Measurements from ENCODE around the gene LRRC39.

The LRRC39 gene

DNA sequence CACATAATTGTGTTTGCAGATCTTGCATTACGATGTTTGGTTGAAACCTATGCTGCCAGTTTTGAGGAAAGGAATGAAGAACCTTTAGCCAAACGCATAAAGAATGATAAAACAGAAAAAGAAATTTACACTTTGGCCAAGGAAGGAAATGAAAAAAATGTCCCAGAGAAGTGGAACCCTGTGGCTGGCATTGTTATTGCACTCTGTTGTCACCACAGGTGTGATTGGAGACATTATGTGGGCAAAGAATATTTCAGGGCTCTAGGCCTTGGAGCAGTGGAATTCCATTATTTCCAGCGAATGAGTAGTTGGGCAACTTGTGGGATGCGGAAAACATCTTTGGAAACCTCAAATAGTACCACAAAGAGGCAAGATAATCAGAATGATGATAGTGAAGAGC, 30.2 kb downstream of the LRRC39 start:
- no peak for DNase-seq (ENCODE audit: low spot score)

GRCh38 chr1:100146958-100147357, 31.1 kb downstream of the LRRC39 start:
- DNase-seq (ENCODE audit: low spot score): no peak

DNA sequence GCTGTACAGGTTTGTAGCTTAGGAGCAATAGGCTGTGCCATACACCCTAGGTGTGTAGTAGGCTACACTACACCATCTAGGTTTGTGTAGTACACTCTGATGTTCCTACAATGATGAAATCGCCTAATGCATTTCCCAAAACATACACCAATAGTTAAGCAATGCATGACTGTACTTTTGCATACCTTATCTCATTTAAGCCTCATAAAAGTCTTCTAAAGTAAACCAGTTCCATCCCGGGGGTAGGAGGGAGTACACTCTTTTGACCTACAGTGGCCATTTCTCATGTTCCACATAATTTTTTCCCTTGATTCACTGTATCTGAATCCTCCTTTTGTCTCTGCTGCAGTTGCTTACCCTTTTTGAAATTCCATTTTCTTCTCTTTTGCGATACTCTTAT, 32.9 kb downstream of the LRRC39 start:
- no peak for DNase-seq (ENCODE audit: low spot score)

DNA sequence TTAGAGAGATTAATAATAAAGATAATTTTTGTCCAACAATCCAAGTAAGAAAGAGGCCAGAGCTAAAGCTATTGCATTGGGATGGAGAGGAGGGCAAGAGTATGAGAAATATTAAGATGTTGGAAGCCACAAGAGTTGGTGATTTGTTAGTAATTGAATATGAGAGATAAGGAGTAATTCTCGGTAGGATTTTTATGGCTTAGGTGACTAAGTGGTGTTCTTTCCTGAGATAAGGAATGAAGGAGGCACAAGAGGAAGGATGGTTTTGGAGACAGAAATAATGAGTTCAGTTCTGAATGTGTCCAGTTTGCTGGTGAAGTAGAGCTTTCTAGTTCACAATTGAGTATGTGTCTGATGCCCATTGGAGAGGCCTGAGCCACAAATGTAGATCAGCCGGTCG, 35.7 kb downstream of the LRRC39 start:
- no peak for DNase-seq (ENCODE audit: low spot score)

DNA sequence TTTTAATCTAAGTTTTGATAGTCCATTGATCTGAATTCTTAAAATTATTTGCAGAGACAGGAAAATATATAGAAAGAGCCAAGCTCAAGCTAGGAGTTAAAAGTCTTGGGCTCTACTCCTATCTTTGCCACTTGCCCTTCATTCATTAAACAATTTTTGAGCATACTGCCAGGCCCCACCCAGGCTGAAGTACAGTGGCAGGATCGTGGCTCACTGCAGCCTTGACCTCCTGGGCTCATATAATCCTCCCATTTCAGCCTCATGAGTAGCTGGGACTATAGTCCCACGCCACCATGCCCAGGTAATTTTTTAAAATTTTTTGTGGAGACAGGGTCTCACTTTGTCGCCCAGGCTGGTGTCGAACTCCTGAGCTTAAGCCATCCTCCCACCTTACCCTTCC, 36.9 kb downstream of the LRRC39 start:
- DNase-seq (ENCODE audit: low spot score): no peak

DNA sequence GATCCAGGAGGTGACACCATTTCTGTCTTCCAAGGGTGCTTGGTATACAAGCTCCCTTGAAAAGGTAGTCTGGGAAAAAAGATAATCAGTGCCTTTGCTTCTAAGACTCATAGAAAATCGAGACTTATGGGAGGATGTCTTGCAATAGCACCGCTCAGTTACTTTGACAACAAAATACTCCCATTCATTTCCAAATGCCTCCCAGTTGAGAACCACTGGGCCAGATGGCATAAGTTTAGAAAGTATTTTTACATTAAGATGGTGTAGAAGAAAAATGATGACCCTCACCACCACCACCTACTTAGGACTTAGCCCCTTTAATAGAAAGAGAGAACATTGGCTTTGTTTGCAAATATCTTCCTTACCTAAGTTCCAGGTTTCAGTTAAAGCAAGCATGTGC, 40.5 kb downstream of the LRRC39 start:
- no peak for DNase-seq (ENCODE audit: low spot score)

- no peak for DNase-seq (ENCODE audit: low spot score)
Observed at GRCh38 chr1:100134872-100135271, 43.2 kb downstream of the LRRC39 start.

DNA sequence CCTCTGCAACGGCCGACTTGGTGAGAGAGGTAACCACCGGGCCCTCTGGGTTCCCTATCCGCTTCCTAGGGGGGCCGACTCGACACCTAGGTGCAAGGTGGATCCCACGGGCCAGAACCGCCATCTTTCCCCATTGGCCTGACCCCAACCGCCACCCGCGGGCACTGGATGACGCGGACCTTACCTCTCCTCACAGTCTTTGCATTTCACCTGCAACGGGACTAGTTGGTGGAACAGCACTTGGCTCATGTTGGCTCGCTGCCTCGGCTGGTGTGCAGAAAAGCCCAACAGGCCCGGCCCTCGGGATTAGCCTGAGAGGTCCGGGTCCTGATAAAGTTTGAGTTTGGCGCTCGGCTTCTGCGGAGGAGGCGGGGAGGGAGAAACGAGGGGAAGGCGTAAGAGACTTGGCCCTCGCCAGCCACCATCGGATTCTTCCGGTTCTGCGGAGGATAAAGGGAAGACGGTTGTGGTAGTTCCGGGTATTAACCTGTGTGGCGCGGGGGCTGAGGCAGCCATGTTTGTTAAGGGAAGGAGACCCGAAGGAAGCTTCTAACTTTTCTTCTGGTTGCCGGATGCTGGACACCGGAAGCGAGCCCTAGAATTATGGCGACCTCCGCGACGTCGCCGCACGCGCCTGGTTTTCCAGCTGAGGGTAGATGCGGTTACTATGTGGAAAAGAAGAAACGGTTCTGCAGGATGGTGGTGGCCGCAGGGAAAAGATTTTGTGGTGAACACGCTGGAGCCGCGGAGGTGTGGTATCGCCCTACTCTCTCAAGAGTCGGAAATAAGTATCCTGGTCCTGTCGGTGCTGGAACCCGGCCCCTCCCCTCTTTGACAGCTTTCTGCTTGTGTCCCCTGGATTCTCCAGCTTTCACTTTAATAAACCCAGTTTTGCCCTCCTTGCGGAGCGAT, 45.2 kb downstream of the LRRC39 start, which contains the start of the genes SASS6 and TRMT13:
Gene SASS6 (minus strand): TSS at position 365 of the 912 bp plus-strand sequence. CDS start 116 bp downstream, at position 249.
Gene TRMT13 (plus strand): TSS at position 598 of the 912 bp plus-strand sequence. CDS start 6 bp downstream, at position 604.
- DNase-seq (ENCODE audit: low spot score): peak; percentile 97

DNA sequence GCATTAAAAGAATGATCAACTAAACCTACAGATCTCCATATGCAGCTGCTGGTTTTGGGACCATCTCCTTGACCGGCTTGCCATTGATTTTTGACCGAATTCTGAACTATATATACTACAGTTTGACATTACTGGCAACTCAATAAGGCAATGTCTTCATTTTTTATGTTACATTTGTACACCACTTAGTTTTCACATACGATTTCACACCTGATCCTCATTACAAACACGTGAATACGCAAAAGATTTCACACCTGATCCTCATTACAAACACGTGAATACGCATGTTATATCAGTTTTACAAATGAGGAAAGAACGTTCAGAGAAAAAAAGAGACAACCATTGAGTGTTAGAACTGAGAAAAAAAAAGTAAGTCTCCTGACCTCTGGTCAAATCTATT, 46.4 kb downstream of the LRRC39 start:
- DNase-seq (ENCODE audit: low spot score): no peak

DNA sequence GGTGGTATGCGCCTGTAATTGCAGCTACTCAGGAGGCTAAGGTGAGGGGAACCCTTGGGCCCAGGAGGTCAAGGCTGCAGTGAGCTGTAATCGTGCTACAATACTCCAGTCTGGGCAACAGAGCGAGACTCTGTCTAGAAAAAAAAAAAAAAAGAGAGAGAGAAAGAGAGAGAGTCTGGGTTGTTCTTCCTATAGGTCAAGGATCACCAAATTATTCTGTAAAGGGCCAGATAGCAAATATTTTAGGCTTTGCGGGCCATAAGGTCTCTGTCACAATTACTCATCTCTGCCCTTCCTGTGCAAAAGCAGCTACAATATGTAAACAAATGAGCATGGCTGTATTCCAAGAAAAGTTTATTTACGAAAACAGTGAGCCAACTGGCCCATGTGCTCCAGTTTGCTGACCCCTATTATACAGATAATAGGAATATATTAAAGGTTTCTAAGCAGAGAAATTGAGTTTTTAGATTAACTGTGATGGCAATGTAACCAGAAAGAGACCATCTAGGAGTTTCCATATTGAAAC, 47.4 kb downstream of the LRRC39 start:
- DNase-seq (ENCODE audit: low spot score): peak; percentile 56

GRCh38 chr1:100127226-100127625, 50.8 kb downstream of the LRRC39 start:
- no peak for DNase-seq (ENCODE audit: low spot score)

- DNase-seq (ENCODE audit: low spot score): no peak
Observed at GRCh38 chr1:100122177-100122576, 55.9 kb downstream of the LRRC39 start.

- DNase-seq (ENCODE audit: low spot score): no peak
Observed at GRCh38 chr1:100115524-100115923, 62.5 kb downstream of the LRRC39 start.

DNA sequence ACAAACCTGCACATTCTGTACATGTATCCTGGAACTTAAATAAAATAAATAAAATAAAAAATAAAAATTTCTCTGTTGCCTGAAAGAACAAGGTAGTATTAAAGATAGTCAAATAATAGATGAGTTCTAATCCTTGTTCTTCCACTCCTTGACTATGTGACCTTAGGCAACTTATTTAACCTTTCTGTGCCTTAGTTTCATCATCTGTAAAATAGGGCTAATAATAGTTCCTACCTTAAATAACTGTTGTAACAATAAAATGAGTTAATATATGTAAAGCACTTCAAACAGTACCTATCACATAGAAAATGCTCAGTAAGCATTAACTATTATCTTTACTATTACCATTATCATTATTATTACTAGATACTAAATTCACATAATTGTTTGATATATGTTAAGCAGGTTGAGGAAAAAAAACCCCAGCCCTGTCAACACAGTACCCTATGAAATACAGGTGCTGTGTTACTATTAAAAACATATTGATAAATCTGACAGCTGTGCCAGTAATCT, 68.4 kb downstream of the LRRC39 start:
- no peak for DNase-seq (ENCODE audit: low spot score)

DNA sequence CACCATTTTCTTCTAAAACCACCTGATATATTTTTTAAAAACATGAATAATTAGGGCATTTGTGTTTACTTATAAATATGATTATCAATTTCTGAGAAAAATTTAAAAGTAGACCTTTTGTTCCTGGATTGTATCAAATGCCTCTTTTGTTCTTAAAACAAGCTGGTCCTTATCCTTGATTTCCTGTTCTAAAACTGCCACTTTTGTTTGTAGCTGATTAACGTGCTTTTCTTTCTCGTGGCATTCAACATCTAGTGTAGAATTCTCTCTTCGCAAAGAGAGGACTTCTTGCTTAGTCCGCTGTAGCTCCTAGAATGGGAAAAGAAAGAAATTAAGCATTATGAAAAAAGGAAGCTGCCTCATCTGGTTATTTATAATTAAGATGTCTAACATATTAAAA, 70.4 kb downstream of the LRRC39 start:
- no peak for DNase-seq (ENCODE audit: low spot score)

GRCh38 chr1:100101564-100101963, 76.5 kb downstream of the LRRC39 start:
- no peak for DNase-seq (ENCODE audit: low spot score)

DNA sequence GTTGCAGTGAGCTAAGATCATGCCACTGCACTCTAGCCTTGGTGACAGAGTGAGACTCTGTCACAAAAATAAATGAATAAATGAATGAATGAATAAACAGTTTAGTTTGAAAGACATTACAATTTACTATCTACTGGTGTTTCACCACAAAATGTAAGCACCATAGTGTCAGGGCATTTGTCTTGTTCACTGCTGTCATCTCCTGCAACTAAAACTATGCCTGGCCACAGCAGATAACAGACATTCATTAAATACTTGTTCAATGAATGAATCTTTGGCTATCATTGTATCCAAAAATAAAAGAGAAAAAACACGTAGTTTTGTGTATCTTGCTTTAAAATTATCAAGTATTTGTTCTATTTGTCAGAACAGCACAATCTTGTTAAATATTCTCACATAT, 77.9 kb downstream of the LRRC39 start:
- no peak for DNase-seq (ENCODE audit: low spot score)
